Naive thymus-derived CD8-positive, alpha-beta T cell (primary cell): Measurements from ENCODE around the gene ELF3. TPM values are rescaled to one million over a fixed set of nuclear protein-coding genes. Genes with fewer than 3 reads are reported as not detected.
"Not testable (repeated sequence)": the region's sequence is repeated elsewhere in the genome, so short reads cannot be mapped to it uniquely, and the experiment has no call there.

Source experiments
- ATAC-seq, 2 donors: fragments of 150-1000 bp; cut with Tn5 transposase in 1 of 2; sonication (Bioruptor Pico), chemical (Tn5 transposase) in 1 of 2; 1 replicate in 1 of 2; 2 replicates in 1 of 2; pipeline ENCODE4 v1.10.0; 2021; ENCODE audit warnings: mild to moderate bottlenecking in 2 of 2, moderate library complexity in 2 of 2
- POLR2A ChIA-PET: fragments of 350-600 bp; sonication (Branson Sonifier 250); formaldehyde crosslinking; loops from one replicate; lab custom pipeline; 2021; ENCODE audit warnings: antibody characterized with exemption; lab: Charles Lee
- DNase-seq, 10 donors: peaks; one replicate each; pipeline versions ENCODE4 v3.0.0 to v3.0.0-alpha.2; 2020 to 2022
- H3K27ac Mint-ChIP-seq, 10 donors: one replicate each; pipeline ENCODE4 v1.8.0; 2020 to 2022; ENCODE audit warnings: mild to moderate bottlenecking in 10 of 10, mixed read lengths in 10 of 10, moderate library complexity in 4 of 10, inconsistent platforms in 1 of 10
- H3K27me3 Mint-ChIP-seq, 5 donors: one replicate each; pipeline ENCODE4 v1.8.0; 2021 to 2022; ENCODE audit warnings: mixed read lengths in 5 of 5
- H3K36me3 Mint-ChIP-seq, 3 donors: one replicate each; pipeline ENCODE4 v1.8.0; 2020 to 2022; ENCODE audit warnings: mixed read lengths in 3 of 3, mild to moderate bottlenecking in 2 of 3, inconsistent platforms in 1 of 3
- H3K4me1 Mint-ChIP-seq, 4 donors: one replicate each; pipeline ENCODE4 v1.8.0; 2021 to 2022; ENCODE audit warnings: mixed read lengths in 4 of 4
- H3K4me3 Mint-ChIP-seq, 10 donors: one replicate each; pipeline ENCODE4 v1.8.0; 2020 to 2022; ENCODE audit warnings: mild to moderate bottlenecking in 10 of 10, mixed read lengths in 10 of 10, moderate library complexity in 6 of 10, inconsistent platforms in 1 of 10
- H3K9me3 Mint-ChIP-seq, 9 donors: one replicate each; pipeline ENCODE4 v1.8.0; 2020 to 2022; ENCODE audit warnings: mixed read lengths in 9 of 9, mild to moderate bottlenecking in 3 of 9, inconsistent platforms in 1 of 9, moderate library complexity in 1 of 9
- polyA plus RNA-seq, 3 donors: library from polyadenylated mRNA; unstranded; fragments of 300-500 nt; fragmentation: Illumina TruSeq; gene quantifications; one replicate each; pipeline ENCODE4 v1.2.3, GENCODE V29; 2021
- total RNA-seq, 8 experiments: library from RNA in 2 of 8; stranded (reverse) in 2 of 8; gene quantifications; one replicate each; pipeline ENCODE4 v1.2.3 and lab custom pipeline; 2021 to 2026

The ELF3 gene
- total and polyA plus RNA-seq, 5 experiments from 2014 or later, result 1.5 to 2.0 TPM; not detected in 3

- Mint-ChIP-seq H3K27ac (no peak overlapping the region), H3K4me3 (no peak overlapping the region)
Measured at GRCh38 chr1:202046748-202047708, 36.6 kb downstream of the ELF3 start.

GRCh38 chr1:202047977-202048376 is 37.6 kb downstream of the ELF3 start:
- Mint-ChIP-seq H3K9me3 (no peaks in the 10 kb centered on the region), H3K27me3 (peaks cover 3 to 13% (median 7%) of the 10 kb centered on the region in 5 donors), H3K27ac (no peak overlapping the region), H3K4me1 (peaks cover 0 to 4% (median 0%) of the 10 kb centered on the region in 4 donors), H3K4me3 (no peak overlapping the region), H3K36me3 (no peaks in the 10 kb centered on the region)
- no peak for DNase-seq
- POLR2A ChIA-PET, result no interaction called here
- ATAC-seq, result no peak

More at GRCh38 chr1:202046748-202047708, 36.6 kb downstream of the ELF3 start:
- DNase-seq (no peak), ATAC-seq (no peak)
- POLR2A ChIA-PET, result no interaction called here
- no peaks in the 10 kb centered on the region for H3K36me3 Mint-ChIP-seq
- H3K9me3 Mint-ChIP-seq, result no peaks in the 10 kb centered on the region
- H3K27me3 Mint-ChIP-seq, result peaks cover 3 to 13% (median 7%) of the 10 kb centered on the region in 5 donors
- H3K4me1 Mint-ChIP-seq, result peaks cover 0 to 4% (median 0%) of the 10 kb centered on the region in 4 donors

GRCh38 chr1:202049129-202049528 is 38.7 kb downstream of the ELF3 start:
- H3K27ac Mint-ChIP-seq, result no peak overlapping the region
- no peaks in the 10 kb centered on the region for H3K9me3 Mint-ChIP-seq
- ATAC-seq (no peak), DNase-seq (no peak)
- H3K27me3 Mint-ChIP-seq, result peaks cover 3 to 13% (median 7%) of the 10 kb centered on the region in 5 donors
- H3K4me1 Mint-ChIP-seq, result peaks cover 0 to 4% (median 0%) of the 10 kb centered on the region in 4 donors
- no peaks in the 10 kb centered on the region for H3K36me3 Mint-ChIP-seq
- no peak overlapping the region for H3K4me3 Mint-ChIP-seq
- POLR2A ChIA-PET, result no interaction called here

- POLR2A ChIA-PET, result no interaction called here
- Mint-ChIP-seq H3K27me3 (peaks cover 0 to 8% (median 4%) of the 10 kb centered on the region in 5 donors), H3K4me1 (no peaks in the 10 kb centered on the region), H3K9me3 (no peaks in the 10 kb centered on the region), H3K27ac (no peak overlapping the region), H3K4me3 (no peak overlapping the region), H3K36me3 (no peaks in the 10 kb centered on the region)
- ATAC-seq (no peak), DNase-seq (no peak)
Measured at GRCh38 chr1:202054094-202054493, 43.7 kb downstream of the ELF3 start.

GRCh38 chr1:202054673-202055072 is 44.3 kb downstream of the ELF3 start:
- ATAC-seq, H3K27me3 Mint-ChIP-seq, H3K27ac Mint-ChIP-seq, POLR2A ChIA-PET, H3K4me1 Mint-ChIP-seq, DNase-seq, H3K9me3 Mint-ChIP-seq, H3K36me3 Mint-ChIP-seq: not testable (repeated sequence)
- H3K4me3 Mint-ChIP-seq, result peak overlapping the region in 1 of 10 donors; percentile 21

- DNase-seq, result no peak
- H3K4me1 Mint-ChIP-seq, result no peaks in the 10 kb centered on the region
- POLR2A ChIA-PET, result no interaction called here
- no peaks in the 10 kb centered on the region for H3K36me3 Mint-ChIP-seq
- no peak overlapping the region for H3K27ac Mint-ChIP-seq
- H3K27me3 Mint-ChIP-seq, result peaks cover 0 to 14% (median 4%) of the 10 kb centered on the region in 5 donors
- no peak for ATAC-seq
- H3K9me3 Mint-ChIP-seq, result no peaks in the 10 kb centered on the region
- H3K4me3 Mint-ChIP-seq, result no peak overlapping the region
Measured at GRCh38 chr1:202056644-202057334, 46.4 kb downstream of the ELF3 start.

GRCh38 chr1:202057335-202057704 is 46.9 kb downstream of the ELF3 start:
- H3K27ac Mint-ChIP-seq, H3K9me3 Mint-ChIP-seq, DNase-seq, H3K4me1 Mint-ChIP-seq, H3K36me3 Mint-ChIP-seq, H3K4me3 Mint-ChIP-seq, POLR2A ChIA-PET, ATAC-seq: not testable (repeated sequence)
- H3K27me3 Mint-ChIP-seq, result peaks cover 0 to 19% (median 4%) of the 10 kb centered on the region in 5 donors

GRCh38 chr1:202058001-202058908 is 47.9 kb downstream of the ELF3 start:
- no peaks in the 10 kb centered on the region for H3K4me1 Mint-ChIP-seq
- ATAC-seq (no peak), DNase-seq (no peak)
- no peaks in the 10 kb centered on the region for H3K9me3 Mint-ChIP-seq
- H3K27me3 Mint-ChIP-seq, result peaks cover 0 to 22% (median 4%) of the 10 kb centered on the region in 5 donors
- no peaks in the 10 kb centered on the region for H3K36me3 Mint-ChIP-seq
- H3K4me3 Mint-ChIP-seq, result no peak overlapping the region
- H3K27ac Mint-ChIP-seq, result no peak overlapping the region
- POLR2A ChIA-PET, result no interaction called here

- Mint-ChIP-seq H3K4me1 (no peaks in the 10 kb centered on the region), H3K36me3 (no peaks in the 10 kb centered on the region), H3K4me3 (no peak overlapping the region), H3K9me3 (no peaks in the 10 kb centered on the region), H3K27me3 (peaks cover 0 to 21% (median 6%) of the 10 kb centered on the region in 5 donors), H3K27ac (no peak overlapping the region)
- DNase-seq, result no peak
- no peak for ATAC-seq
- POLR2A ChIA-PET, result no interaction called here
Measured at GRCh38 chr1:202061055-202061454, 50.7 kb downstream of the ELF3 start.

- ATAC-seq, H3K36me3 Mint-ChIP-seq, H3K27ac Mint-ChIP-seq, H3K4me1 Mint-ChIP-seq, DNase-seq, H3K9me3 Mint-ChIP-seq, POLR2A ChIA-PET, H3K4me3 Mint-ChIP-seq: not testable (repeated sequence)
- H3K27me3 Mint-ChIP-seq, result peaks cover 0 to 21% (median 6%) of the 10 kb centered on the region in 5 donors
Measured at GRCh38 chr1:202061787-202062186, 51.4 kb downstream of the ELF3 start.

- POLR2A ChIA-PET, H3K27ac Mint-ChIP-seq, H3K4me1 Mint-ChIP-seq, DNase-seq, H3K9me3 Mint-ChIP-seq, ATAC-seq, H3K4me3 Mint-ChIP-seq, H3K36me3 Mint-ChIP-seq: not testable (repeated sequence)
- peaks cover 0 to 21% (median 6%) of the 10 kb centered on the region in 5 donors for H3K27me3 Mint-ChIP-seq
Measured at GRCh38 chr1:202062636-202063035, 52.2 kb downstream of the ELF3 start.

GRCh38 chr1:202063093-202063492 is 52.7 kb downstream of the ELF3 start:
- Mint-ChIP-seq H3K36me3 (no peaks in the 10 kb centered on the region), H3K27me3 (peaks cover 0 to 21% (median 6%) of the 10 kb centered on the region in 5 donors), H3K9me3 (no peaks in the 10 kb centered on the region), H3K4me1 (no peaks in the 10 kb centered on the region), H3K4me3 (no peak overlapping the region), H3K27ac (no peak overlapping the region)
- POLR2A ChIA-PET, result no interaction called here
- DNase-seq, result no peak
- no peak for ATAC-seq
